A549 (cell line): Measurements from ENCODE around the gene CPA5. TPM values are rescaled to one million over a fixed set of nuclear protein-coding genes. Genes with fewer than 3 reads are reported as not detected.

ENCODE experiments used
- ATAC-seq, 2 experiments: fragments of 200-7000 bp in 1 of 2; fragments of >200 bp in 1 of 2; cut with Nextera tagmentation in 1 of 2; cut with Tn5 transposase in 1 of 2; 3 replicates each; pipeline versions ENCODE4 v1.8.0 to v1.9.1; 2018 to 2020; ENCODE audit warnings: mild to moderate bottlenecking in 1 of 2, moderate library complexity in 1 of 2
- CTCF ChIA-PET: fragments of 300-600 bp; sonication (Branson Sonifier 250); formaldehyde crosslinking; extraction: SDS; loops from one replicate; lab custom pipeline; 2021; ENCODE audit warnings: antibody characterized with exemption, inconsistent platforms; lab: Yijun Ruan, JAX
- POLR2A ChIA-PET: fragments of 350-600 bp; formaldehyde crosslinking; extraction: SDS; loops from one replicate; lab custom pipeline; 2021; ENCODE audit warnings: antibody characterized with exemption, inconsistent platforms; lab: Yijun Ruan, JAX
- DNase-seq, 2 experiments: peaks; one replicate each; pipeline versions ENCODE4 v3.0.0 to v3.0.0-alpha.2; 2011 to 2016; ENCODE audit warnings: low read depth in 1 of 2, low spot score in 1 of 2
- FAIRE-seq: peaks from 2 replicates; lab custom pipeline; 2011; peaks lifted over from hg19 to GRCh38; lab: Jason Lieb, UNC
- H3K27ac ChIP-seq, 2 experiments: fragments of >200 bp; sonication (Bioruptor Twin); formaldehyde crosslinking; 3 replicates each; pipeline ENCODE4 v1.5.1; 2016 to 2017
- H3K4me1 ChIP-seq: fragments of >200 bp; sonication (Bioruptor Twin); formaldehyde crosslinking; 3 replicates; pipeline ENCODE4 v1.6.1; 2016
- H3K4me2 ChIP-seq: fragments of >200 bp; sonication (Bioruptor Twin); formaldehyde crosslinking; 3 replicates; pipeline ENCODE4 v1.6.1; 2016
- H3K4me3 ChIP-seq: fragments of >200 bp; sonication (Bioruptor Twin); formaldehyde crosslinking; 3 replicates; pipeline ENCODE4 v1.5.1; 2016
- H3K9me3 ChIP-seq: fragments of >200 bp; sonication (Bioruptor Twin); formaldehyde crosslinking; 3 replicates; pipeline ENCODE4 v1.6.1; 2016
- BCL3 ChIP-seq: fragments of >200 bp; sonication (Bioruptor Twin); formaldehyde crosslinking; IDR thresholded peaks from 3 replicates; pipeline ENCODE4 v1.6.1; 2016
- BHLHE40 ChIP-seq: IDR thresholded peaks from 2 replicates; pipeline ENCODE4 v1.6.1; 2012; ENCODE audit warnings: low read depth, low read length, inconsistent platforms
- CHD4 ChIP-seq: fragments of 200-600 bp; sonication (generic); IDR thresholded peaks from 2 replicates; pipeline ENCODE4 v1.6.1; 2016; ENCODE audit warnings: antibody characterized with exemption, mild to moderate bottlenecking, borderline replicate concordance
- EHMT2 ChIP-seq: fragments of 200-600 bp; sonication (generic); IDR thresholded peaks from 2 replicates; pipeline ENCODE4 v1.6.1; 2016; ENCODE audit warnings: antibody characterized with exemption, low read depth, mild to moderate bottlenecking, moderate library complexity
- ELK1 ChIP-seq: fragments of 150-350 bp; IDR thresholded peaks from 2 replicates; pipeline ENCODE4 v1.6.1; 2014; ENCODE audit warnings: low read depth, mild to moderate bottlenecking, low read length
- HDAC2 ChIP-seq: fragments of 200-600 bp; sonication (generic); IDR thresholded peaks from 2 replicates; pipeline ENCODE4 v1.6.1; 2016
- HEYL ChIP-seq: fragments of 250-450 bp; sonication (Bioruptor Pico); IDR thresholded peaks from 2 replicates; pipeline ENCODE4 v1.8.0; 2021; ENCODE audit warnings: mild to moderate bottlenecking, moderate library complexity
- HOXB13 ChIP-seq: fragments of 250-450 bp; sonication (Bioruptor Pico); IDR thresholded peaks from 2 replicates; pipeline ENCODE4 v1.5.0; 2020; ENCODE audit warnings: low read depth, mild to moderate bottlenecking, moderate library complexity
- KDM1A ChIP-seq: fragments of 200-600 bp; sonication (generic); IDR thresholded peaks from 2 replicates; pipeline ENCODE4 v1.6.1; 2016; ENCODE audit warnings: low read depth, mild to moderate bottlenecking
- MAFK ChIP-seq: fragments of 450-650 bp; IDR thresholded peaks from 2 replicates; pipeline ENCODE4 v1.6.1; 2014; ENCODE audit not compliant: partially characterized antibody
- NPAS2 ChIP-seq: fragments of 250-450 bp; sonication (Bioruptor Pico); IDR thresholded peaks from 2 replicates; pipeline ENCODE4 v1.8.0; 2022; ENCODE audit warnings: mild to moderate bottlenecking, moderate library complexity, borderline replicate concordance
- PBX3 ChIP-seq: IDR thresholded peaks from 2 replicates; pipeline ENCODE4 v1.6.1; 2012
- PHF8 ChIP-seq: fragments of 200-600 bp; sonication (generic); IDR thresholded peaks from 2 replicates; pipeline ENCODE4 v1.6.1; 2016; ENCODE audit warnings: low read depth, mild to moderate bottlenecking, antibody characterized with exemption, moderate library complexity, borderline replicate concordance
- REST ChIP-seq: fragments of 200-600 bp; sonication (generic); IDR thresholded peaks from 2 replicates; pipeline ENCODE4 v1.6.1; 2016; ENCODE audit warnings: antibody characterized with exemption, mild to moderate bottlenecking, moderate library complexity
- RFX5 ChIP-seq: fragments of 450-650 bp; IDR thresholded peaks from 2 replicates; pipeline ENCODE4 v1.7.1; 2014; ENCODE audit warnings: antibody characterized with exemption, mild to moderate bottlenecking, moderate library complexity
- ZNF302 ChIP-seq: fragments of 250-450 bp; sonication (Bioruptor Pico); IDR thresholded peaks from 2 replicates; pipeline ENCODE4 v1.9.0; 2021; ENCODE audit warnings: inconsistent platforms, mild to moderate bottlenecking, moderate library complexity
- ZSCAN20 ChIP-seq: fragments of 250-450 bp; sonication (Bioruptor Pico); IDR thresholded peaks from 2 replicates; pipeline ENCODE4 v1.8.0; 2022; ENCODE audit warnings: mild to moderate bottlenecking, moderate library complexity
- WGBS: methylation state at CpG from one replicate; pipeline ENCODE4 v1.1.6; 2017; ENCODE audit errors: missing lambda C conversion rate; 5-methylcytosine and 5-hydroxymethylcytosine counted together
- polyA plus RNA-seq, 4 experiments: library from polyadenylated mRNA; depleted of rRNA in 3 of 4; stranded (reverse); fragments of >200 nt; fragmentation: RNase III in 1 of 4; extraction: RNeasy Plus Mini Kit Qiagen cat#74134 plus additional on column Dnase treatment in 1 of 4; gene quantifications; 2 replicates in 3 of 4; 3 replicates in 1 of 4; pipeline ENCODE4 v1.2.3, GENCODE V29; 2011 to 2017

The CPA5 gene
- polyA plus RNA-seq, 2 of the 4 experiments (the other 2 are of a cell fraction), result not detected

GRCh38 chr7:130387628-130388403 lies 43.2 kb downstream of the CPA5 start (continued):
- TF ChIP-seq PBX3, result no peak
- no peak for TF ChIP-seq RFX5

GRCh38 chr7:130388671-130389070 lies 44.1 kb downstream of the CPA5 start:
- WGBS, result 52% methylated on average over 2 of the region's 2 CpGs
- Histone ChIP-seq H3K4me3 (no peak overlapping the region), H3K9me3 (no peaks in the 10 kb centered on the region), H3K4me2 (no peak overlapping the region), H3K27ac (no peak overlapping the region), H3K4me1 (no peaks in the 10 kb centered on the region)
- no peak for DNase-seq
- no peak for FAIRE-seq
- no peak for ATAC-seq
- ChIA-PET CTCF (no interaction called here), POLR2A (no interaction called here)
- TF ChIP-seq HDAC2 (no peak), HEYL (CRISPR knock-in tag) (no peak), PHF8 (no peak), RFX5 (no peak), REST (no peak), ELK1 (no peak), ZSCAN20 (CRISPR knock-in tag) (no peak), BCL3 (no peak), MAFK (no peak), BHLHE40 (no peak), NPAS2 (no peak), CHD4 (no peak), EHMT2 (no peak), HOXB13 (CRISPR knock-in tag) (no peak), ZNF302 (CRISPR knock-in tag) (no peak), KDM1A (no peak)
